AG04449 (cell line): Measurements from ENCODE around the gene LPGAT1.
"Not testable (repeated sequence)": the region's sequence is repeated elsewhere in the genome, so short reads cannot be mapped to it uniquely, and the experiment has no call there.

Experiments used
- CTCF ChIA-PET: fragments of 350-600 bp; formaldehyde crosslinking; extraction: SDS; loops from one replicate; lab custom pipeline; 2021; ENCODE audit warnings: antibody characterized with exemption; lab: Yijun Ruan, JAX
- POLR2A ChIA-PET: fragments of 400-600, 350-600 bp; formaldehyde crosslinking; extraction: SDS; loops from one replicate; lab custom pipeline; 2020; ENCODE audit warnings: antibody characterized with exemption, inconsistent platforms; lab: Yijun Ruan, JAX
- DNase-seq: peaks from one replicate; pipeline ENCODE4 v3.0.0-alpha.2; 2010; ENCODE audit warnings: low read depth, low spot score
- H3K4me3 ChIP-seq: 2 replicates; pipeline ENCODE4 v1.5.1; 2011; ENCODE audit warnings: low read depth, mild to moderate bottlenecking, control low read depth, low read length
- CTCF ChIP-seq: IDR thresholded peaks from one replicate; pipeline ENCODE4 v1.5.1; 2011; ENCODE audit warnings: mild to moderate bottlenecking, moderate library complexity, low read length, control low read depth, inconsistent platforms; ENCODE audit not compliant: insufficient read depth; ENCODE audit errors: missing control alignments

LPGAT1 gene

DNA sequence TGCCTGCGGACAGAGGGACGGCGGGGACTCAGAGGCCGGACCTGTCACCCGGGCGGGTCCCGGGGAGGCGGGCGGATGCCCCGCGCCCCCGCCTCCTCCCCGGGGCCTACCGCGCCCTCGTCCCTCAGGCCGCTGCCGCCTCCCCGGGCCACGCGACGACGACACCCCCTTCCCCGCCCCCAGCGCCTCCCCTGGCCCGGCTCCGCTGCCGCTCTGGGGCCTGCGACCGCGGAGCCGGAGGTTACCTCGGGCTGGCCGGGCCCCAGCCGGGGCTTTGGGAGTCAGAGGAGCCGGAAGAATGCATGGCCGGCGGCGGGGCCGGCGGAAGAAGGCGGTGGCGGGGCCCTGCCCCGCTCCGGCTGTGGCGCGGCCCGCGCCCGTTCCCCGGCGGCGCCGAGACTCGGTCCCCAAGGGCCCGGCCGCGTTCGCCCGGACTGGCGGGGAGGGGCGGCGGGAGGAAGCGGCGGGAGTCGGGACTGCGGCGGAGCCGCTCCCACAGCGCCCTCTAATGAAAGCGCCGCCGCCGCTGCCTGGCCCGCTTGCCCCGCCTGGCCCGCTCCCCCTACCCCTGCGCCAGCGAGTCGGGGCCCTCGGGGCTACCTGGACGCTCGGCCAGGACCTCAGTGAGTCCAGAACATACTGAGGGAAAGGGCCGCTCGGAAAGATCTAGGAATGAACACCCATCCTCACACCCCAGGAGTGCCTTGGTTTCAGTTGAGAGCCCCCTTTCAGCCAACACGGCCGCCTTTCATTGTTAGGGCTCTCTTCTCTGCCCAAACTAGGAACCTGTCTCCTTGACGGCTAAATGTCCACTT lies at the start of gene LPGAT1:
LPGAT1 (minus strand) TSS at position 436 of the 815 bp plus-strand sequence. CDS start 1,467 bp downstream, outside the sequence.
- DNase-seq: no peak
- CTCF ChIA-PET: interaction anchor here (0.8 to 6.6 kb wide), 8 partner anchors 9 to 205 kb away, joined by 3 to 48 read pairs (median 4); partner anchors contain the start of genes DTL and INTS7
- TF ChIP-seq CTCF: peak; percentile 73
- H3K4me3 ChIP-seq: peak within 1 kb of the TSS; percentile 68
- POLR2A ChIA-PET: no interaction called here

DNA sequence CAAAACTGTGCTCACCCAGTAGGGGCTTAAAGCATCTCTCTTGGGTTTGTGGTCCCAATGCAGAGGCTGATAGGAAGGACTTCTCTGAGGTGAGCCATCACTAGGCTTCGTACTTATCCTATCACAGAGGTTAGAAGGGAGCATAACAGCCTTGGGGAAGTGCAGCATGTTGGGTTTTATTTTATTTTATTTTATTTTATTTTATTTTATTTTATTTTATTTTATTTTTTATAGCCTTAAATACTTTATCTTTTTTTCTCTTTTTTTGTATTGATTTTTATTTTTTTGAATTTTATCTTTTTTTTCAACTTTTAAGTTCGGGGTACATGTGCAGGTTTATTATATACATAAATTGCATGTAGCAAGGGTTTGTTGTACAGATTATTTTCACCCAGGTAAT lies 48.9 kb upstream of the LPGAT1 start:
- ChIA-PET POLR2A (no interaction called here), CTCF (no interaction called here)
- DNase-seq: no peak
- H3K4me3 ChIP-seq: no peak overlapping the region
- no peak for TF ChIP-seq CTCF

DNA sequence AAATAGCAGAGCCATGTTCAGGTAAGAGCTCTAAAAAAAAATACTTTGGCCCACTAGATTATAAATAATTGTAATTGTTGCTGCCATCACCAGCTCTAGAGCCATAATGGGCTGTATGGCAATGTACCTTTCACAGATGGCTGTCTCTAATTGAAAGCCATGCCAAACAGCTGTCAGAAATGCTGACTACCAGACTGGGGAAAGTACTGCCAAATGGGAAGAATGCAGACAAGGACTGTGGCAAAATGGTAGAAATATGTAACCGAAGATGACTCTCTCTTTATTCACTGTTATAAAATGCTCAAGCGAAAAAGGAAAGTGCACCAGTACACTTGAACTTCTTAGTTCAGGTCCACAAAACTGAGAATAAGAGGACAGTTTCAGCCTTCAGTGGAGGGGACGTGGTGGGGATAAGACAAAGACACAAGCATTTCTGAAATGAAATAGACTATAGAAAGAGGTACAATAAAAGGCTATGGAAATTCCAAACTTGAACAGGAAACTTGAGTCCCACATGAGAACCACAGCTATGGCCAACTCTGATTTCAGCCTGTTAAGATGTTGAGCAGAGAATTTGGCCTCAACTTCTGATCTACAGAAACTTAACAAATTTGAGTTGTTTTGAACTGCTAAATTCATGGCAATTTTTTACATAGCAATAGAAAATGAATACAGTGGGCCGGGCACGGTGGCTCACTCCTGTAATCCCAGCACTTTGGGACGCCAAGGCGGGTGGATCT lies 46.5 kb upstream of the LPGAT1 start:
- H3K4me3 ChIP-seq: no peak overlapping the region
- ChIA-PET CTCF (no interaction called here), POLR2A (no interaction called here)
- DNase-seq: no peak
- TF ChIP-seq CTCF: no peak

- H3K4me3 ChIP-seq: no peak overlapping the region
- POLR2A ChIA-PET: no interaction called here
- no peak for TF ChIP-seq CTCF
- CTCF ChIA-PET: no interaction called here
- DNase-seq: no peak
These were observed 45.0 kb upstream of the LPGAT1 start for GRCh38 chr1:211875541-211875940.

GRCh38 chr1:211874521-211875347 lies 44.2 kb upstream of the LPGAT1 start:
- no peak for TF ChIP-seq CTCF
- CTCF ChIA-PET: no interaction called here
- POLR2A ChIA-PET: no interaction called here
- DNase-seq: no peak
- no peak overlapping the region for H3K4me3 ChIP-seq

GRCh38 chr1:211873731-211874130 lies 43.2 kb upstream of the LPGAT1 start:
- H3K4me3 ChIP-seq, POLR2A ChIA-PET, CTCF ChIA-PET, DNase-seq: not testable (repeated sequence)
